Activated T-cell treated with anti-CD3 and anti-CD28 coated beads, Interleukin-2, amount 50 U/mL, for 72 hours (primary cell): ENCODE results near the gene POU2F1. TPM values are rescaled to one million over a fixed set of nuclear protein-coding genes. Genes with fewer than 3 reads are reported as not detected.
"Not testable (repeated sequence)": the region's sequence is repeated elsewhere in the genome, so short reads cannot be mapped to it uniquely, and the experiment has no call there.

ENCODE experiments used
- ATAC-seq, 2 donors: fragments of 150-1000 bp; cut with Tn5 transposase; replicated peaks in 1 of 2; 2 replicates each; pipeline ENCODE4 v1.10.0; 2021; ENCODE audit warnings: moderate library complexity in 2 of 2, mild to moderate bottlenecking in 1 of 2
- DNase-seq, 2 donors: peaks; one replicate each; pipeline ENCODE4 v3.0.0; 2021 to 2022; ENCODE audit warnings: mixed read lengths in 1 of 2
- H3K27ac Mint-ChIP-seq: one replicate; pipeline ENCODE4 v1.8.0; 2022; ENCODE audit warnings: mild to moderate bottlenecking, moderate library complexity, mixed read lengths
- H3K27me3 Mint-ChIP-seq: one replicate; pipeline ENCODE4 v1.8.0; 2022; ENCODE audit warnings: low read depth, mixed read lengths
- H3K36me3 Mint-ChIP-seq, 2 donors: one replicate each; pipeline ENCODE4 v1.8.0; 2022; ENCODE audit warnings: mixed read lengths in 2 of 2, mild to moderate bottlenecking in 1 of 2; ENCODE audit not compliant: insufficient read depth in 2 of 2
- H3K4me1 Mint-ChIP-seq: one replicate; pipeline ENCODE4 v1.8.0; 2022; ENCODE audit warnings: low read depth, mixed read lengths
- H3K4me3 Mint-ChIP-seq, 2 donors: one replicate each; pipeline ENCODE4 v1.8.0; 2022; ENCODE audit warnings: mild to moderate bottlenecking in 2 of 2, mixed read lengths in 2 of 2, moderate library complexity in 2 of 2
- H3K9me3 Mint-ChIP-seq, 2 donors: one replicate each; pipeline ENCODE4 v1.8.0; 2022; ENCODE audit warnings: mixed read lengths in 2 of 2
- total RNA-seq, 2 donors: library from RNA; stranded (reverse); gene quantifications; one replicate each; pipeline ENCODE4 v1.2.3, GENCODE V29; 2022

Gene POU2F1
- total RNA-seq, 2 donors from 2014 or later, result 29.4 to 39.6 TPM

DNA sequence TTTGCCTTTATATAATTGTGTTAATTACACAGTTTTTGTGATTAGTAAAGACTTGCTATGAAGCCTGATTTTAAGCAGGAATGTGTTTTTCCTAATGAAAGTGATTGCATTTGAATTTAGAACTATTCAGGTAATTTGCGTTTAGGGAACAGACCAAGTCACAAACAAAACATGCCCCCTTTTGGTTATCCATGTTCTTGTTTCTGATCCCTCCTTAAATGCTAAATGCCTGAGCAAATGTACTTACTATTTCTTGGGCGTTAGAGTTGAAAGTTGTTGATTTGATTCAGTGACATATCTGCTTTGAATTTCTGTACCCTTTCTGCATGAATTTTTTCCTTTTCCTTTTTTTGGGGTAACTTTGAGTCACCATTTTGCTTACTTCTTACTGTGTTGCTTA lies 5.2 kb downstream of the POU2F1 start:
- Mint-ChIP-seq H3K4me1 (peaks cover 58% of the 10 kb centered on the region), H3K9me3 (no peaks in the 10 kb centered on the region), H3K36me3 (peaks cover 2 to 3% of the 10 kb centered on the region in 2 donors), H3K4me3 (no peak overlapping the region), H3K27me3 (no peaks in the 10 kb centered on the region), H3K27ac (no peak overlapping the region)
- ATAC-seq (no peak), DNase-seq (no peak)

DNA sequence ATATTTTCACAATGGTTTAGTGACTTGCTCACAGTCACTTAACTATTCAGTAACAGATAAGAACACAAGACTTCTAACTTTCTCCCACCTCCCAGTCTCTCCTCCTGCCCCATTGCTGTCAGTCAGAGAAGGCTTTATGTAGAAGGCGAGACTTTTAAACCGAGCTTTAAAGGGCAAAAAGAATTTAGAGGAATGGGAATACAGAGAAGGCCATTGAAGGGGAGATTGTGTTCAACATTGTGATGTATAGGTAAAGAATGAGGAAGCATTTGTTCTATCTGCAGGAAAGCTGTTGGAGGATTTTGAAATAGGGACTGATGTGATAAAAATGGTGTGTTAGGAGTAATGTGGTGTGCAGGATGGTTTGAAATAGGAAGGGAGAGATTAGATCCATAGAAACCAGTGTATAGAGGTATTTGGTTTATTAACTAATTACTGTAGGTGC lies 7.3 kb downstream of the POU2F1 start:
- no peak for ATAC-seq
- no peak for DNase-seq
- peaks cover 50% of the 10 kb centered on the region for H3K4me1 Mint-ChIP-seq
- H3K4me3 Mint-ChIP-seq, result no peak overlapping the region
- no peaks in the 10 kb centered on the region for H3K36me3 Mint-ChIP-seq
- no peaks in the 10 kb centered on the region for H3K9me3 Mint-ChIP-seq
- H3K27ac Mint-ChIP-seq, result no peak overlapping the region
- H3K27me3 Mint-ChIP-seq, result no peaks in the 10 kb centered on the region

DNA sequence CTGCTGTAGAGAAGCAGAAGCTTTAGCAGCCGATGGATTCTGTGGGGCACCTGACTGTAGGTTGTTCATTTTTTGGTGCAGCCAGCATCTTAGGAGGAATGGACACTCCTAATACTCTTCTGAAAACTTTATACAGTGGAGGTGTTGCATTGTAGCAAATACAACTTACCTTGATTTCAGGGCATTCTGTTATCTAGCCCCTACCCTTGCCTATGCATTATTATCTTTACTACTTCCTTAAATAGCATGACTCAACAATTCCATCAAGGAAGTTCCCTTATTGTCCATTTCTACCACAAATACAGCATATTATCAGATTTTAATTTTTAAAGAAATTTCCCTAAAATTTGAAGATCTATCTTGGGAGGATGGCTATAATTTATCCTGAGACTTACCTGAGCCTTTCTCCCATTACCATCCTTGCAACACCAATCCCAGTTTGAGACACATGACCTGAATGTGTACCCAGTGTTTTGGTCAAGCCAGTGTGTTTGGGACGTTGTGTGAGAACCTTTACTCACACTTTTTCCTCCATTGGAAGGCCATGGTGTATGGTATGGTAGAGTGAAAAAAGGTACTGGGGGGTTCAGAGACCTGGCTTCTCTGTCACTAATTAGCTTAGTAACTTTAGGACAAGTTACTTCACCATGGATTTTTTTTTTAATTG lies 9.2 kb downstream of the POU2F1 start:
- no peaks in the 10 kb centered on the region for H3K27me3 Mint-ChIP-seq
- H3K27ac Mint-ChIP-seq, result no peak overlapping the region
- H3K9me3 Mint-ChIP-seq, result no peaks in the 10 kb centered on the region
- ATAC-seq (no peak), DNase-seq (no peak)
- H3K4me3 Mint-ChIP-seq, result no peak overlapping the region
- peaks cover 43% of the 10 kb centered on the region for H3K4me1 Mint-ChIP-seq
- no peaks in the 10 kb centered on the region for H3K36me3 Mint-ChIP-seq

DNA sequence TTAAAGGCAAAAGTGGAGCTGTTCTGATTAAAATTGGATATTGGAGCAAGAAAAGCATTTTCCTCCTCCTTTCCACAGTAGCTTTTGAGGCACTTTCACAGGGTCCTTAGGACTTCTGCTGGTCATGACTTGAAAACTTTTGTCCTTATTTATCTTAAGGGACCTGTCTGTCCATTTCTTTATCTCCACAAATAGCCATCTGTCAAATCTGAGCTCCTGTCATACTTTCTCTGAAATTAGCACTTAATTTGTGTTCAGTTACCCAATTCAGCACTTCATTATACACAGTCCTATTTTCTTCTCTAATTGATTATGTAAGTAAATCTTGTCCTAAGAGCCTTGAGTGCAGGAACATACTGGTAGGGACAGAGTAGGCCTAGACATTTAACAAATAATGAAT lies 9.8 kb downstream of the POU2F1 start:
- DNase-seq, result no peak
- Mint-ChIP-seq H3K27ac (no peak overlapping the region), H3K36me3 (no peaks in the 10 kb centered on the region), H3K9me3 (no peaks in the 10 kb centered on the region), H3K4me1 (peaks cover 43% of the 10 kb centered on the region), H3K4me3 (no peak overlapping the region), H3K27me3 (no peaks in the 10 kb centered on the region)
- ATAC-seq, result no peak

DNA sequence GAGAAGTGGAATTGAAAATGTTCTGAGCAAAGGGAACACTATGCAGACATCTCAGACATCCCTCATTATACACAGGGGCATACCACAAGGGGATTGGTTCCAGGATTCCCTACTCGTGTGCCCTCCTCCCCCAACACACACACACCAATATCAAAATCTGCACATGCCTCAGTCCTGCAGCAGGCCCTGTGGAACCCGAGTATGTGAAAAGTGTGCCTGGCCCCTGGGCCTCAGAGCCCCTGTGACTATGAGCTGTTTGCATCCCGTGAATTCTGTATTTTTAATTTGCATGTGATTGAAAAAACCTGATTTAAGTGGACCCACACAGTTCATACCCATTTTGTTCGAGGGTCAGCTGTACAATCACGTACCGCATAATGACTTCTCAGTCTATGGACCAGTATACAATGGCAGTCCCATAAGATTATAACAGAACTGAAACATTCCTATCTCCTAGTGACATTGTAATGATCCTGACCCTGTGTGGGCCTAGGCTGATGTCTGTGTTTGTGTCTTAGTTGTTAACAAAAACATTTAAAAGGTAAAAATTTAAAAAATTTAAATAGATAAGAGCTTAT lies 11.3 kb downstream of the POU2F1 start:
- DNase-seq (no peak), ATAC-seq (no peak)
- H3K36me3 Mint-ChIP-seq, result no peaks in the 10 kb centered on the region
- H3K4me1 Mint-ChIP-seq, result peaks cover 37% of the 10 kb centered on the region
- no peaks in the 10 kb centered on the region for H3K9me3 Mint-ChIP-seq
- H3K27ac Mint-ChIP-seq, result no peak overlapping the region
- no peak overlapping the region for H3K4me3 Mint-ChIP-seq
- no peaks in the 10 kb centered on the region for H3K27me3 Mint-ChIP-seq

DNA sequence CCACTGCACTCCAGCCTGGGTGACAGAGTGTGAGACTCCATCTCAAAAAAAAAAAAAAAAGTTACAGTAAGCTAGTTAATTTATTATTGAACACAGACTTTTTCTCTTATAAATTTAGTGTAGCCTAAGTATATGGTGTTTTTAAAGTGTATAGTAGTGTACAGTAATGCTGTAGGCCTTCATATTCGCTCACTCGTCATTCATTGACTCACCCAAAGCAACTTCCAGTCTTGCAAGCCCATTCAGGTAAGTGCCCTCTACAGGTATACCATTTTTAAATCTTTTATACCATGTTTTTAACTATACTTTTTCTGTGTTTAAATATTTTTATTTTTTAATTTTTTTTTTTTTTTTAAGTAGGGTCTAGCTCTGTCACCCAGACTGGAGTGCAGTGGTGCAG lies 12.1 kb downstream of the POU2F1 start:
- Mint-ChIP-seq H3K4me1 (peaks cover 40% of the 10 kb centered on the region), H3K27me3 (no peaks in the 10 kb centered on the region), H3K9me3 (no peaks in the 10 kb centered on the region), H3K4me3 (no peak overlapping the region), H3K36me3 (no peaks in the 10 kb centered on the region), H3K27ac (no peak overlapping the region)
- DNase-seq (no peak), ATAC-seq (no peak)

DNA sequence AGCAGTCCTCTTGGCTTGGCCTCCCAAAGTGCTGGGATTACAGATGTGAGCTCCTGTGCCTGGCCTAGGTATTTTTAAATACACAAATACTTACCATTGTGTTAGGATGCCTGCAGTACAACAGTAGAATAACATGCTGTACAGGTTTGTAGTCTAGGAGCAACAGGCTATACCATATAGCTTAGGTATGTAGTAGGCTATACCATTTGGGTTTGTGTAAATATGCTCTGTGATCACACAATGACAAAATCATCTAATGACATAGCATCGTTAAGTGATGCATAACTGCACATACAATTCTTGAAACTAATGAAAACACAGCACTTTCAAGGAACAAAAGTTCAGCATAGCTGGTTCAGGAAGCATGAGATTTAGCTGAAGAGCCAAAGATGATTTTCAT lies 12.7 kb downstream of the POU2F1 start:
- H3K9me3 Mint-ChIP-seq, result no peaks in the 10 kb centered on the region
- no peaks in the 10 kb centered on the region for H3K36me3 Mint-ChIP-seq
- H3K27ac Mint-ChIP-seq, result no peak overlapping the region
- no peaks in the 10 kb centered on the region for H3K27me3 Mint-ChIP-seq
- peaks cover 35% of the 10 kb centered on the region for H3K4me1 Mint-ChIP-seq
- DNase-seq (no peak), ATAC-seq (no peak)
- no peak overlapping the region for H3K4me3 Mint-ChIP-seq

DNA sequence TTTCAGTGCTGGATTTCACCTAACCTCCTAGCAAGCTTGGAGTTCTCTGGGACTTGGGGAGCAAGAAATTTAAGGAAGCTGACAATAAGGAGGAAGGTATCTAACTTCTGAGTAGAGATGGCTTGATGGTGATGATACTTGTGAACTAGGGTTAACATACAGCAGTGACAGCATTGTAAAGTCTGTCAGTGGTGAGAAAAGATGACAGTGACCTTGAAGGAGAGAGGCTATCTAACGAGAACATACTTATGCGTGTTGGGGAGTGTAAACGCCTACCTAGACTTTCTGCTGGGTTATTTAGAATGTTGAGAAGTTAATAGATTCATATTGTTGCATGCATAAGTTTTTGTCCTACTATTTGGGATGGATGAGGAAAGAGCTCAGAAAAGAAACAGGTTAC lies 16.3 kb downstream of the POU2F1 start:
- H3K4me1 Mint-ChIP-seq, result peaks cover 28% of the 10 kb centered on the region
- ATAC-seq (no peak), DNase-seq (no peak)
- H3K4me3 Mint-ChIP-seq, result no peak overlapping the region
- H3K36me3 Mint-ChIP-seq, result no peaks in the 10 kb centered on the region
- no peak overlapping the region for H3K27ac Mint-ChIP-seq
- H3K9me3 Mint-ChIP-seq, result no peaks in the 10 kb centered on the region
- H3K27me3 Mint-ChIP-seq, result no peaks in the 10 kb centered on the region

DNA sequence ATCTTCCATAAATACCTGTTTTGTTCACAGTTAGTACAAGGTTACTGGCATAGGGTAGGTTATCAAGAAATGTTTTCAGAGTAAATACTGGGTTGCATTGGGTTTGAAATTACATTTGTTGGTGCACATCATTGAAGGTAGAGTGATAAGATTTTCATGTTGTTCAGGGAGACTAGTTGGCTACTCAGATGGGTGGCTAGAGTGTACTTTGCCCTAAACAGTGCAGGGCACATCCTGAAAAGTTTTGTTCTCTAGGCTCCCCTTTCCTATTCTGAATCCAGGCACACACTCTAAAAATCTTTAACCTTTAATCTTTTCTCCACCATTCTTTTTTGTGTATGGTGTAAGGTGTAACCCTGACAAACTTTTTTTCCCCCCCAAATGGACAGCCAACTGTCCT lies 18.0 kb downstream of the POU2F1 start:
- peaks cover under 1% of the 10 kb centered on the region in 2 donors for H3K36me3 Mint-ChIP-seq
- no peak for ATAC-seq
- H3K27me3 Mint-ChIP-seq, result no peaks in the 10 kb centered on the region
- H3K4me1 Mint-ChIP-seq, result peaks cover 25% of the 10 kb centered on the region
- DNase-seq, result no peak
- no peaks in the 10 kb centered on the region for H3K9me3 Mint-ChIP-seq
- H3K4me3 Mint-ChIP-seq, result no peak overlapping the region
- H3K27ac Mint-ChIP-seq, result no peak overlapping the region

DNA sequence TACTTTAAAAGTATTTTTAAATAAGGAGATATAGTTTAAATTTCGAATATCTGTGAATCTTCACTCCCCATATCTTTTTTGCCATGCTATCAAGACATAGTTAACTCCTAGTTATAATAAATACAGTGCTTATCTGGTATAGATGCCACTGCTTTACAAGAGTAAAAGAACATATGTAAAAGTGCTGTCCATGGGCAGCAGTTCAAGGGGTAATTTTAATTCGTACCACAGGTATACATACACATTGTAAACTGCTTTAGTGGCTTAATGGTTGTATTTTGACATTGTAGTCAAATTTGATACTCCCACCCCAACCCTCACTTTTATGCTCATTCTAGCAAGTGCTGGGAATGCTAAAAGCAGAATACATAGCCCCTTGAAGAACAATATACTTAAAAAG lies 18.6 kb downstream of the POU2F1 start:
- Mint-ChIP-seq H3K4me3 (no peak overlapping the region), H3K27ac (no peak overlapping the region), H3K4me1 (peaks cover 20% of the 10 kb centered on the region), H3K9me3 (peaks cover 3% of the 10 kb centered on the region in 2 donors), H3K36me3 (peaks cover 4% of the 10 kb centered on the region in 2 donors), H3K27me3 (no peaks in the 10 kb centered on the region)
- DNase-seq, result no peak
- no peak for ATAC-seq

DNA sequence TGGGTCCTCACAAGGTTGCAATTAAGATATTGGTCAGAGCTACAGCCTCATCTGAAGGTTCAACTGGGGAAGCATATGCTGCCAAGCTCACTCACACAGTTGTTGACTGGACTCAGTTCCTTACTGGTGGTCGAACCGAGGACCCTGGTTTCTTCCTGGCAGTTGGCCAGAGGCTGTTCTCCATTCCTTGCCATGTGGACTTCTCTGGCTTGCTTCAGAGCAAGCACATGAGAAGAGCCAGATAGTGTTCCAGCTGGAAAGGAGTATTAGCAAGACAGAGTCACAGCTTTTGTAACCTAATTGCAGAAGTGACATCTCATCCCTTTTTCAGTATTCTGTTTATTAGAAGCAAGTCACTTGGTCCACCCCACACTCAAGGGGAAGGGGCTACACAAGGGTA lies 23.6 kb downstream of the POU2F1 start:
- ATAC-seq (no peak), DNase-seq (no peak)
- Mint-ChIP-seq H3K36me3 (peaks cover 4% of the 10 kb centered on the region in 2 donors), H3K4me3 (no peak overlapping the region), H3K4me1 (peaks cover 22% of the 10 kb centered on the region), H3K27ac (no peak overlapping the region), H3K9me3 (peaks cover 3% of the 10 kb centered on the region in 2 donors), H3K27me3 (no peaks in the 10 kb centered on the region)

DNA sequence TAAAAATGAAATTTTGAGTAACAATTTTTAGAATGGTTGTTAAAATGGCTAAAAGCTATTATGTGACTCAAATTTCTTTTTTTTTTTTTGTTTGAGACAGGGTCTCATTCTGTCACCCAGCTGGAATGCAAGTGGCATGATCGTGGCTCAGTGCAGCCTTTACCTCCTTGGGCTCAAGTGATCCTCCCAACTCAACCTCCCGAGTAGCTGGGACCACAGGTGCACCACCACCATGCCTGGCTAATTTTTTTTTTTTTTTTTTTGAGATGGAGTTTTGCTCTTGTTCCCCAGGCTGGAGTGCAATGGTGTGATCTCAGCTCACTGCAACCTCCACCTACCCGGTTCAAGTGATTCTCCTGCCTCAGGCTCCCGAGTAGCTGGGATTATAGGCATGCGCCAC lies 24.5 kb downstream of the POU2F1 start:
- H3K36me3 Mint-ChIP-seq, H3K27ac Mint-ChIP-seq, DNase-seq, H3K4me3 Mint-ChIP-seq, H3K9me3 Mint-ChIP-seq, ATAC-seq, H3K27me3 Mint-ChIP-seq: not testable (repeated sequence)
- peaks cover 28% of the 10 kb centered on the region for H3K4me1 Mint-ChIP-seq

DNA sequence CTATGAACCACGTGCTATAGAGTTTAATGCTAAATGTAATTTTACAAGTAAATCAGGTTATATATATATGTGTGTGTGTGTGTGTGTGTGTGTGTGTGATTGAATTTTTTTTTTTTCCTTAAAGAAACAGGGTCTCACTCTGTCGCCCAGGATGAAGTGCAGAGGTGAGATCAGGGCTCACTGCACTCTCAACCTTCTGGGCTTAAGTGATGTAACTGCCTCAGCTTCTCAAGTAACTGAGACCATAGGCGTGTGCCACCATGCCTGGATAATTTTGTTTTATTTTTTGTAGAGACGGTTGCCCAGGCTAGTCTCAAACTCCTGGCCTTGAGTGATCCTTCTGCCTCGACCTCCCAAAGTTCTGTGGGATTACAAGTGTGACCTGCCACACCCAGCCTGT lies 26.3 kb downstream of the POU2F1 start:
- Mint-ChIP-seq H3K4me3 (no peak overlapping the region), H3K4me1 (peaks cover 28% of the 10 kb centered on the region), H3K27ac (no peak overlapping the region), H3K27me3 (no peaks in the 10 kb centered on the region), H3K36me3 (peaks cover 4% of the 10 kb centered on the region in 2 donors), H3K9me3 (peaks cover 3% of the 10 kb centered on the region in 2 donors)
- ATAC-seq (no peak), DNase-seq (no peak)

DNA sequence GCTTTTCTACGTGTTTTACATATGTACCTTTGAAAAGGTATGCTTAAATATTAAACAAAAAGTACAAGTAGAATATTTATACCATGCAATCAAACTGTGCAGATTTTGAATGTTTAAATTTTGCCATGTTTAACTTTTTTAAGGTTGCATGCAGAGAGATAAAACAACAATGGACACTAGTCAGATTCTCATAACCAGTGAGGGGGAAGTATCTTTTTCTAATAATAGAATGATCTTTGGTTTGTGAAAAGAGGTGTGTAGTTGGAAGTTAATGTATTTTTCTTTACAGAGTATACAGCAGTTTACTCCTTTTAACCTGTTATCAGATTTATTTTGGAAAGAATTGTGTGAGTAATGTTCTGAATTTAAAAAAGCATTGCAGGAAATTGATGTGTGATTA lies 27.1 kb downstream of the POU2F1 start:
- H3K27ac Mint-ChIP-seq, result no peak overlapping the region
- H3K4me1 Mint-ChIP-seq, result peaks cover 28% of the 10 kb centered on the region
- DNase-seq (no peak), ATAC-seq (no peak)
- H3K9me3 Mint-ChIP-seq, result peaks cover 3% of the 10 kb centered on the region in 2 donors
- peaks cover 4% of the 10 kb centered on the region in 2 donors for H3K36me3 Mint-ChIP-seq
- no peaks in the 10 kb centered on the region for H3K27me3 Mint-ChIP-seq
- no peak overlapping the region for H3K4me3 Mint-ChIP-seq
